Stimulated activated CD4-positive, alpha-beta T cell treated with anti-CD3 and anti-CD28 coated beads, Interleukin-2, amount 100 ng/mL, for 24 hours (primary cell): Measurements from ENCODE around the gene TM4SF20.
"Not testable (repeated sequence)": the region's sequence is repeated elsewhere in the genome, so short reads cannot be mapped to it uniquely, and the experiment has no call there.

Source experiments
- DNase-seq, 2 donors: peaks; one replicate each; pipeline ENCODE4 v3.0.0-alpha.2; 2020

Gene TM4SF20

GRCh38 chr2:227398684-227399670 lies 19.9 kb upstream of the TM4SF20 start:
- no peak for DNase-seq

- no peak for DNase-seq
Measured at GRCh38 chr2:227397562-227397961, 18.5 kb upstream of the TM4SF20 start.

- no peak for DNase-seq
Measured at GRCh38 chr2:227395556-227395955, 16.4 kb upstream of the TM4SF20 start.

- DNase-seq = no peak
Measured at GRCh38 chr2:227394401-227394800, 15.3 kb upstream of the TM4SF20 start.

GRCh38 chr2:227390468-227391256 lies 11.6 kb upstream of the TM4SF20 start:
- DNase-seq = no peak

- DNase-seq = no peak
Measured at GRCh38 chr2:227389661-227390060, 10.6 kb upstream of the TM4SF20 start.

GRCh38 chr2:227389231-227389630 lies 10.1 kb upstream of the TM4SF20 start:
- no peak for DNase-seq

GRCh38 chr2:227388537-227389011 lies 9.5 kb upstream of the TM4SF20 start:
- no peak for DNase-seq

- not testable (repeated sequence) for DNase-seq
Measured at GRCh38 chr2:227387583-227387982, 8.5 kb upstream of the TM4SF20 start, which contains the start of gene SCYGR1. Gene SCYGR1 (minus strand): TSS chr2:227387949. CDS start chr2:227387949, 0 bp downstream.

GRCh38 chr2:227386630-227387029 lies 7.5 kb upstream of the TM4SF20 start:
- DNase-seq = no peak

GRCh38 chr2:227383686-227384085 lies 4.6 kb upstream of the TM4SF20 start:
- DNase-seq = no peak

GRCh38 chr2:227382241-227382835 lies 3.2 kb upstream of the TM4SF20 start:
- DNase-seq = peak; percentile 11 to 34

- DNase-seq = no peak
Measured at GRCh38 chr2:227378371-227378782, 729 bp downstream of the TM4SF20 start.

- DNase-seq = no peak
Measured at GRCh38 chr2:227377467-227378351, 1.4 kb downstream of the TM4SF20 start.

GRCh38 chr2:227376656-227377396 lies 2.3 kb downstream of the TM4SF20 start:
- DNase-seq = no peak

GRCh38 chr2:227374158-227374557 lies 4.9 kb downstream of the TM4SF20 start:
- peak; percentile 42 to 54 for DNase-seq

GRCh38 chr2:227373389-227373788 lies 5.7 kb downstream of the TM4SF20 start:
- DNase-seq = no peak

- no peak for DNase-seq
Measured at GRCh38 chr2:227370791-227371312, 8.3 kb downstream of the TM4SF20 start.

- DNase-seq = no peak
Measured at GRCh38 chr2:227370092-227370491, 9.0 kb downstream of the TM4SF20 start.

GRCh38 chr2:227368574-227368973 lies 10.5 kb downstream of the TM4SF20 start:
- DNase-seq = no peak

GRCh38 chr2:227367427-227367795 lies 11.7 kb downstream of the TM4SF20 start:
- DNase-seq = no peak
